GM19238 (cell line): Measurements from ENCODE around the gene SERPINB1.
"Not testable (repeated sequence)": the region's sequence is repeated elsewhere in the genome, so short reads cannot be mapped to it uniquely, and the experiment has no call there.

Source experiments
- DNase-seq: peaks from one replicate; pipeline ENCODE4 v3.0.0; 2011; ENCODE audit warnings: low spot score; ENCODE audit not compliant: insufficient read length

Gene SERPINB1

GRCh38 chr6:2866171-2866846, 24.6 kb upstream of the SERPINB1 start:
- no peak for DNase-seq

- no peak for DNase-seq
Observed at GRCh38 chr6:2865694-2866151, 24.1 kb upstream of the SERPINB1 start.

GRCh38 chr6:2865270-2865669, 23.6 kb upstream of the SERPINB1 start:
- DNase-seq = no peak

- no peak for DNase-seq
Observed at GRCh38 chr6:2863901-2864300, 22.2 kb upstream of the SERPINB1 start.

GRCh38 chr6:2862712-2863181, 21.1 kb upstream of the SERPINB1 start:
- DNase-seq = no peak

GRCh38 chr6:2861822-2862164, 20.1 kb upstream of the SERPINB1 start:
- DNase-seq = no peak

GRCh38 chr6:2861060-2861821, 19.6 kb upstream of the SERPINB1 start:
- DNase-seq = no peak

GRCh38 chr6:2860706-2861059, 19.0 kb upstream of the SERPINB1 start:
- DNase-seq = not testable (repeated sequence)

GRCh38 chr6:2859798-2860705, 18.4 kb upstream of the SERPINB1 start:
- not testable (repeated sequence) for DNase-seq

- DNase-seq = no peak
Observed at GRCh38 chr6:2859185-2859700, 17.6 kb upstream of the SERPINB1 start.

- no peak for DNase-seq
Observed at GRCh38 chr6:2857580-2858337, 16.1 kb upstream of the SERPINB1 start.

GRCh38 chr6:2857185-2857579, 15.5 kb upstream of the SERPINB1 start:
- DNase-seq = no peak

GRCh38 chr6:2855061-2855519, 13.4 kb upstream of the SERPINB1 start:
- no peak for DNase-seq

GRCh38 chr6:2854396-2854982, 12.8 kb upstream of the SERPINB1 start:
- DNase-seq = no peak

GRCh38 chr6:2853769-2854395, 12.2 kb upstream of the SERPINB1 start:
- no peak for DNase-seq

GRCh38 chr6:2853378-2853768, 11.7 kb upstream of the SERPINB1 start:
- DNase-seq = not testable (repeated sequence)

GRCh38 chr6:2852921-2853322, 11.3 kb upstream of the SERPINB1 start:
- DNase-seq = no peak

GRCh38 chr6:2852514-2852855, 10.8 kb upstream of the SERPINB1 start:
- DNase-seq = no peak

GRCh38 chr6:2851727-2852513, 10.3 kb upstream of the SERPINB1 start:
- no peak for DNase-seq
